GM18502 (cell line): Measurements from ENCODE around the gene RRM1.
"Not testable (repeated sequence)": the region's sequence is repeated elsewhere in the genome, so short reads cannot be mapped to it uniquely, and the experiment has no call there.

ENCODE experiments used
- ATAC-seq: cut with Tn5 transposase; IDR thresholded peaks from one replicate; pipeline ENCODE4 v1.9.1; 2021; ENCODE audit warnings: mild to moderate bottlenecking; ENCODE audit not compliant: unreplicated experiment, poor library complexity

RRM1 gene

DNA sequence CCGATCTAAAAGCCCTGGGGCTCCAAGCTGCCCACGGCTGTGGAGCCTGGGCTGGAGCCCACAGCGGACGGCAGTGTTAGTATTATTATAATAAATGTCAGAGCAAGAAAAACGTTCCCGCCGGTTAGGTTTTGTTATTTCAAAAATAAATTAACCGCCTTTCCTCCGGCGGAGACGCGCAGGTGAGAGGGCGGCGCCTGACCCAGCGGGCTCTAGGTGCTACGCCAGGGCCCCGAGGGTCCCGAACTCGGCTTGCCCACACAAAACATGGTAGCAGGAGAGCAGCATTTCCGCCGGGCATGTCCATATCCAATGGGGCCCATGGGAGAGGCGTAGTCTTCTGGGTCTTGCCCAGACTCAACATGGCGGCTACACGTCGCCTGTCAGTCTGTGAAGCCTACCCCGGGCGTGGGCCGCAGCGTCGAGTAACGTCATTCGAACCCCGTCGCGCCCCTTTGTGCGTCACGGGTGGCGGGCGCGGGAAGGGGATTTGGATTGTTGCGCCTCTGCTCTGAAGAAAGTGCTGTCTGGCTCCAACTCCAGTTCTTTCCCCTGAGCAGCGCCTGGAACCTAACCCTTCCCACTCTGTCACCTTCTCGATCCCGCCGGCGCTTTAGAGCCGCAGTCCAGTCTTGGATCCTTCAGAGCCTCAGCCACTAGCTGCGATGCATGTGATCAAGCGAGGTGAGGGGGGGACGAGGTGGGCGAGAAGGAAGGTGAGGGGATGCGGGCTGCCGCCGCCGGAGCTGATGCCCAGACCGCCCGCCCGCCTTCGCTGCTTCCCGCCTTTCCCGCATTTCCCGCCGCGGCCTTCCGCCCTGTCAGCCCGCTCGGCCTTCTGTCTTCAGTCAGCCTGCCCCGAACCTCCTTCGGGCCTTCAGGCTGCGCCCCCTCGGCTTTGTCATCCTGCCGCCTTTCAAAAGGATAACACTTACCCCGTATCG, at the start of gene RRM1:
Gene RRM1 (plus strand): TSS at position 452 of the 944 bp plus-strand sequence. CDS start 214 bp downstream, at position 666.
- peak; percentile 96 for ATAC-seq

DNA sequence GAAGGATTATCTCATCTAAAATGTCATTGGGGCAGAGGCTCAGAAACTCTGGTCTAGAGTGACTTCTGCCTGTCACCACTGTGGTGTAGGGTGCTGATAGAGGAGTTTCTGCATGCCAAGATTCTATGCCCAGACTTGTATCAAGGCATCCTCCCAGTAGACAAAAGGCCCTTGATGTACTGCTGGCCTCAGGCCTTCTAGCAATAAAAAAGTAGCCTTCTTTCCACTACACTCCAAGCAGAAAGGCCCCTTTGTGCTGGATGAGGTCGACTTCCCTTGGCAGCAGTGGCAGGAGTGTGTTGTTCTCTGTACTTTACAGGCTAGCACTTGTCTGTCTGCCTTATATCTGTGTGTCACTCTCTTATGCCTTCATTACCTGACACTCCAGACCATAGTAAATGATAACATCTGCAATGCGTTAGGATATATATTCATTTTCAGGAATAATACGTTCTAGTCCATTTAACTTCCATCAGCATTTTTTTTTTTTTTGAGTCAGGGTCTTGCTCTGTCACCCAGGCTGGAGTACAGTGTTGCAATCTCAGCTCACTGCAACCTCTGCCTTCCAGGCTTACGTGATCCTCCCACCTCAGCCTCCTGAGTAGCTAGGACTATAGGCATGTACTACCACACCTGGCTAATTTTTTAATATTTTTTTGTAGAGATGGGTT, 49.5 kb upstream of the RRM1 start:
- no peak for ATAC-seq

DNA sequence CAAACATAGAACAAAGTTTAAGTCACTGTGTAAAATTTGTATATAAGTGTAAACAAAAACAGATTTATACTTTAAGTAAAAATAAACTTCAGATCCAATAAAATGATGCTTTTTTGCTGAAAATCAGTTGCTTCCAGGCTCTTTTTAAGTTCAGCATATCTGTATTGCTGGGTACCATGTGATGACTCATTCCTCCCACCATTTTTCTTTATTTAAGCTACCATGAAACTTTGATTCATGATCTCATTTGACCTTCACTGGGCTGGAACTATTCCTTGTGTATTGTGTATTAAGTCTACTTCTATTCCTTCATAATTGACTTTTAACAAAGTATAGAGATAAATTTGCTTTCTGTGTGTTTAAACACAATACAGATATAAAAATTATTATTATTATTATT, 46.3 kb upstream of the RRM1 start:
- ATAC-seq = no peak

- no peak for ATAC-seq
Measured at GRCh38 chr11:4049006-4049405, 45.6 kb upstream of the RRM1 start.

DNA sequence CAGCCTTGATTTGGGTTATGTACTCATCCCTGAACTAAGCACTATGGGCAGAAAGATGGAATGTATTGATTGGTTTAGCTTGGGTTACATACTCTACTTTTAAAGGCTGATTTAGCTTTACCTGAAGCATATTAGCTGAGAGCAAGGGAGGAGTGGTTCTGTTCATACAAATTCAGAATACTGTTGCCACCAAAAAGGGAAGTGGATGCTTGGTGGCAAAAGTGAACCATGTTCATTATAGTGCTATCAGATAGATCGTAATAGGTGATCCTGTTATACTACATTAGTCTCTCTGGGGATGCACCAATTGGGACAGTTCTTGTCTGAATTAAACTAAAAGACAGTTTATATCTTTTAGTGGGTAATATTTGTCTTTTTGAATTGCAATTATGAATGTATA, 44.5 kb upstream of the RRM1 start:
- ATAC-seq = no peak

DNA sequence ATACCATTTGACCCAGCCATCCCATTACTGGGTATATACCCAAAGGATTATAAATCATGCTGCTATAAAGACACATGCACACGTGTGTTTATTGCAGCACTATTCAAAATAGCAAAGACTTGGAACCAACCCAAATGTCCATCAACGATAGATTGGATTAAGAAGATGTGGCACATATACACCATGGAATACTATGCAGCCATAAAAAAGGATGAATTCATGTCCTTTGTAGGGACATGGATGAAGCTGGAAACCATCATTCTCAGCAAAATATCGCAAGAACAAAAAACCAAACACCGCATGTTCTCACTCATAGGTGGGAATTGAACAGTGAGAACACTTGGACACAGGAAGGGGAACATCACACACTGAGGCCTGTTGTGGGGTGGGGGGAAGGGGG, 41.4 kb upstream of the RRM1 start:
- not testable (repeated sequence) for ATAC-seq

DNA sequence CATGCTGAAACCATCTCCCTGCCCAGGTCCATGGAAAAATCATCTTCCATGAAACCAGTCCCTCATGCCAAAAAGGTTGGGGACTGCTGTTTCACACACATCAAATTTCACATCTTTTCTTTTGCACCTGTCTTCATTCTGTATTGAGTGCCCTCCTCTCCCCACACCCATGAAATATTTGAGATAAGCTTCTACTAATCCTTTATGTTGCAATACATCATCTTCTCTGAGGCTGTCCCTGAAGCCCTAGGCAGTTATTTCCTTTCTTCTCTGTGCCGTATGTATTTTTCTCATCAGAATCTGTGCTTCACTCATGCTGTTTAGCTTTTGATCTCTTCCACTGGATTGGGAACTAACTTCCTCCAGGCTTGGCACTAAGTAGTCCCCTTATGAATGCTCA, 40.0 kb upstream of the RRM1 start:
- no peak for ATAC-seq

DNA sequence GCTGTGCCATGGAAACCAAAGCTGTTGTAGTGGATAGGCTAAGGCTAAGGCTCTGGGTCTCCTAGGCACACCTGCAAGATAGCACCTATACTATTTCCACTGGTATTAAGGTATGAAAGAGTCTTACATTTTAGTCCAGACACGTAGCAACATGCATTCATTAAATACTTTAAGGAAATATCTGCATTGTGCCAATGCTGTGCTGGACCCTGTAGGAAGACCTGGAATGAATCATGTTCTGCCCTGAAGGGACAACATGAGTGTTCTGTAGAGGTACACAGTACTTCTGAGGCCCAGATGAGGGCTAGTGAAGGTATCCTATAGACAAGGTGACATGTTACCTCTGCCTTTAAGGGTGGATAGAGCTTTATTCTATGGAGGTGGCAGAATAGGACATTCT, 35.2 kb upstream of the RRM1 start:
- ATAC-seq = no peak

DNA sequence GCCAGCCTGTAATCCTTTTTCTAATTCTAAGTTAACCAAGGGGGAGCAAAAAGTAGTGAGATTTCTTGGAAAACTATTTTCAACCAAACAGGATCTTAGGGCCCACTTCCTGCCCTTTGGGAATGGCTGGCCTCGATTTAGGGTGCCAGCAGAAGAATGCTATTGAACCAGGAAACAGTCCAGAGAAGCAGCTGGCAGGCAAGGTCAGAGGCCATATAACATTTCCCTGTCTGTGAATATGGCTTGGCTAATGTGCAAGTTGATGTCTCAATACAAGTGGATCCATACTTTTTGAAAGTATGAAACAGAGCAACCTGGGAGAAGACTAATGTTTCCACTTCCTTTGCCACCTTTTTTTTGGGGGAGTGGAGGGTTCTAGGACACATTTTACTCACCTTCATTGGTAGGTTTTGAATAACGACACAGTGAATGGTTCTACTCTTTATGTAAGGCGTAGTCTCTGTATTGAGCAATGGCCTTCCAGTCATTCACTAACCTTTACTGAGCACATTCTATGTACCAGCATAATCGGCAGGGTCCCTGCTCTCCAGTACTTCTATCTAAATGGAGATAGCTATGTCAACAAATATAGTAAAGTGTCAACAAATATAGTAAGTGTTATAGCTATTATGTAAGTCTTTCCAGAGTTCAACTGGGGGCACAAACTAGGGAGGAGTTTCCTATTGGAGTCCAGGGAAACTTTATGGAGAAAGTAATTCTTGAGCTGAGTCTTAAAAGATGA, 34.2 kb upstream of the RRM1 start:
- no peak for ATAC-seq

DNA sequence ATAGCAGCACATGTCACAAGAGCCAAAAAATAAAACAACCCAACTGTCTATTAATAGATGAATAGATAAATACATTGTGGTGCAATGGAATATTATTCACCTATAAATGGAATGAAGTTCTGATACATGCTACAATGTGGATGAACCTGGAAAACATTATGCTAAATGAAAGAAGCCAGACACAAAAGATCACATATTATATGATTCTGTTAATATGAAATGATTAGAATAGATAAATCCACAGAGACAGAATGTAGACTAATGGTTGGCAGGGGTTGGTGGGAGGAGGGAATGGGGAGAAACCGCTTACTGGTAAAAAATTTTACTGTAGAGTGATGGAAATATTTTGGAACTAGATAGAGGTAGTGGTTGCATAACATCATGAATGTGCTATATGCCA, 32.9 kb upstream of the RRM1 start:
- ATAC-seq = no peak

- ATAC-seq = no peak
Measured at GRCh38 chr11:4063348-4063747, 31.3 kb upstream of the RRM1 start.

DNA sequence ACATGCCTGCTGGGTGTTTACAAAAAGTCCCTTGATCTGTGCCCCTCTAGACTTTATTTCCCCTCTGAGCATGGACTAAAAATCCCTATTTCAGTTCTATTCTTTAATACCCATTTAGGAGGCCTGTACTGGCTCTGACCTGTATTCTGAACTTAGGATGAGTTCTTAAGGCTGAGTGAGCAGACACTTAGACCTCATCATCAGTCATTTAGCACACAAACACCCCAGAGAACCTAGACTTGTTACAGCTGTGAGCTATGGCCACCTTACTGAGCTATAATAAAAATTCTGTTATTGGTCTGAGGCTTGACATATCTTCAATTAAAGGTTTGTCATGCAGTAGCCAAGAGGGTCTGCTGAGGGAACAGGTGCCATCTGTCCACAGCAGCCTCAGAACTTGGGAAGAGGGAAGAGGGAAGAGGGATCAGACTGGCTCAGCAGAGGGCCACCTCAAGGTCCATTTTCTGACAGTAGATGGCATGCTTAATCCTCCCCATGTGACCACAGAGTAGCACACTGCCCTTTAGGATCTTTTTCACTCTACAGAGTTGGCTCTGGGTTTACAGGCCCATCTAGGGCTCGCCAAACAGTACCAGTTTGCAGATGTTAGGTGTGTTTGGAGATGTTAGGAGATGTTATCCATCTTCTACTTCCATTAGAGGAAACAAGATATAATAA, 30.2 kb upstream of the RRM1 start:
- ATAC-seq = no peak

GRCh38 chr11:4065086-4065485, 29.5 kb upstream of the RRM1 start:
- ATAC-seq = no peak

- ATAC-seq = no peak
Measured at GRCh38 chr11:4065601-4066377, 28.8 kb upstream of the RRM1 start.

DNA sequence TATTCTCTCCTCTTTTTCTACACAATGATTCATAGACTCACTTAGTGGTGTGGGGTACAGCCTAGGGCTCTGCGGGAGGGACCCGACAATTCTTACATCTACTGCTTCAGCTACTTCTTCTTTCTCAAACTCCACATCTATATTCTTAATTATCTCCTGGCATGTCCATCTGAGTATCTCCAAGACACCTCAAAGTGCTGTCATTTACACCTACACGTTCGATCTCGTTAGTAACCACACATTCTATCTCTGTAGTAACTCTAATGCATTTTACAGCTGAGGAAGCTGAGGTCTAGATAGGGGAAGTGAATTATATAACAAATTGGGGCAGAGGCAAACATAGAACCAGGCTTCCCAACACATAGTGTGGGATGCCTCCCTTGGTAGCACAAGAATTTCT, 27.7 kb upstream of the RRM1 start:
- ATAC-seq = no peak

- ATAC-seq = no peak
Measured at GRCh38 chr11:4068962-4069361, 25.6 kb upstream of the RRM1 start.

GRCh38 chr11:4071325-4071724, 23.3 kb upstream of the RRM1 start:
- no peak for ATAC-seq

GRCh38 chr11:4071914-4072313, 22.7 kb upstream of the RRM1 start:
- ATAC-seq = no peak

DNA sequence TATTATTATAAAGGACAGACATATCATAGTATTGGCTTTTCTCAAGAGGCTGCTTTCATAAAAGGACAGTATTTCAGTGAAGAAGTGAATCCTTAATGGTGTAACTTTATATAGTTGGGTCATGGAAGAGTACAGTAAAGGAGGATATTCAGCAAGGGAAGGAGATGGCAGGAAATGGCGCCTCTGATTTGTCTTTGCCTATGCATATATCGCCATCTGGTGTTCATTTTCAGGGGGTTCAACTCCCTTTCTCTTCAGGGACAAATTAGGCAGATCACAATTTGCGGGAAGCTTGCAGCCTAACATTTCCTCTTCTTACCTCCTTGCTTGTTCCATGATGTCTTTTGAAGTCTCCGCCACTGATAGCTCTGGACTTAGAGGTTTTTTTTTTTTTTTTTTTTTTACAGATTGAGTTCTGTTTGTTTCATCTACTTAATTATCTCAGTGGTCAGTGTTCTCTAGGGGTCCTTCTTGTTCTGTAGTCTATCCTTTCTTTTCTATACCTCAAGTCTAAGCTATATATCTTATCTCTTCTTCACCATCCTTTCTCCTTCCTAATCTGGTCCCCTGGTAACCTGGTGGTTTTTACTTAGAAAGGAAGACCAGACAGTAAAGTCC, 21.8 kb upstream of the RRM1 start:
- ATAC-seq = peak; percentile 63
